ENCODE data around the gene TUBB4A.

GRCh38 chr19:6484831-6485230, 17.3 kb downstream of the TUBB4A start:
- no peak for TF ChIP-seq NR2C2 (IDR thresholded peaks at IDR 0.05; ENCODE audit: borderline replicate concordance, control insufficient read depth, insufficient read length, low read depth)
- no peak for TF ChIP-seq REST (IDR thresholded peaks at IDR 0.05; ENCODE audit: low read depth, low read length)
- no peak for TF ChIP-seq CTCF (IDR thresholded peaks at IDR 0.05 in 2 of 3, conservative IDR thresholded peaks at IDR 0.05 in 1 of 3; ENCODE audit: control insufficient read depth in 2 of 3, extremely low read depth in 1 of 3, insufficient read depth in 1 of 3, low read depth in 3 of 3, low read length in 3 of 3)
- TF ChIP-seq SMC3 (IDR thresholded peaks at IDR 0.05; ENCODE audit: borderline replicate concordance, low read length) = no peak
- TF ChIP-seq PAX5 (IDR thresholded peaks at IDR 0.05; ENCODE audit: borderline replicate concordance, low read depth, low read length) = no peak
- no peak for TF ChIP-seq BRCA1 (IDR thresholded peaks at IDR 0.05; ENCODE audit: low read depth, low read length)
- TF ChIP-seq POLR2A (IDR thresholded peaks at IDR 0.05; ENCODE audit: low read depth, low read length) = no peak
- TF ChIP-seq POLR2AphosphoS5 (IDR thresholded peaks at IDR 0.05; ENCODE audit: low read length) = no peak
- no peak for TF ChIP-seq SUZ12 (IDR thresholded peaks at IDR 0.05; ENCODE audit: unreplicated experiment)

All from GM12878 (cell line).